Neural progenitor cell (in vitro differentiated cells): ENCODE measurements around the gene GTF3C1. TPM values are rescaled to one million over a fixed set of nuclear protein-coding genes. Genes with fewer than 3 reads are reported as not detected.

Experiments used
- DNase-seq: peaks from one replicate; pipeline ENCODE4 v3.0.0-alpha.2; 2016; ENCODE audit warnings: low spot score
- H2AFZ ChIP-seq: fragments of 200-600 bp; sonication (generic); replicated peaks from 2 replicates; pipeline ENCODE4 v1.6.1; 2016; ENCODE audit warnings: antibody characterized with exemption
- H3F3A ChIP-seq: fragments of 200-600 bp; sonication (generic); 2 replicates; pipeline ENCODE4 v1.6.1; 2016; ENCODE audit warnings: antibody characterized with exemption, low read depth
- H3K27ac ChIP-seq: fragments of 200-600 bp; sonication (generic); 2 replicates; pipeline ENCODE4 v1.5.1; 2016; ENCODE audit warnings: mild to moderate bottlenecking
- H3K27me3 ChIP-seq: fragments of 200-600 bp; sonication (generic); 2 replicates; pipeline ENCODE4 v1.6.1; 2016; ENCODE audit warnings: mild to moderate bottlenecking, moderate library complexity
- H3K36me3 ChIP-seq: fragments of 200-600 bp; sonication (generic); 2 replicates; pipeline ENCODE4 v1.5.1; 2016
- H3K4me1 ChIP-seq: fragments of 200-600 bp; sonication (generic); 2 replicates; pipeline ENCODE4 v1.6.1; 2016; ENCODE audit warnings: mixed run types
- H3K4me2 ChIP-seq: fragments of 200-600 bp; sonication (generic); 2 replicates; pipeline ENCODE4 v1.6.1; 2016
- H3K4me3 ChIP-seq: fragments of 200-600 bp; sonication (generic); 2 replicates; pipeline ENCODE4 v1.5.1; 2016
- H3K79me2 ChIP-seq: fragments of 200-600 bp; sonication (generic); 2 replicates; pipeline ENCODE4 v1.6.1; 2016; ENCODE audit warnings: low read depth
- H3K9ac ChIP-seq: fragments of 200-600 bp; sonication (generic); 2 replicates; pipeline ENCODE4 v1.6.1; 2016
- H3K9me3 ChIP-seq: fragments of 200-600 bp; sonication (generic); 2 replicates; pipeline ENCODE4 v1.5.1; 2016; ENCODE audit warnings: low read depth
- H4K20me1 ChIP-seq: fragments of 200-600 bp; sonication (generic); 2 replicates; pipeline ENCODE4 v1.6.1; 2016; ENCODE audit warnings: low read depth
- H3K27ac Mint-ChIP-seq: 3 replicates; pipeline ENCODE4 v1.8.0; 2021; ENCODE audit warnings: mixed read lengths
- H3K27me3 Mint-ChIP-seq: 2 replicates; pipeline ENCODE4 v1.8.0; 2022; ENCODE audit warnings: low read depth, mild to moderate bottlenecking, inconsistent platforms, moderate library complexity, mixed read lengths; ENCODE audit not compliant: insufficient read depth
- H3K36me3 Mint-ChIP-seq: 3 replicates; pipeline ENCODE4 v1.8.0; 2021; ENCODE audit warnings: mixed read lengths
- H3K4me1 Mint-ChIP-seq: 3 replicates; pipeline ENCODE4 v1.8.0; 2021; ENCODE audit warnings: mixed read lengths
- H3K4me3 Mint-ChIP-seq: 3 replicates; pipeline ENCODE4 v1.8.0; 2021; ENCODE audit warnings: mild to moderate bottlenecking, moderate library complexity, mixed read lengths
- H3K9me3 Mint-ChIP-seq: 3 replicates; pipeline ENCODE4 v1.8.0; 2020; ENCODE audit warnings: mixed read lengths
- EZH2 ChIP-seq: fragments of 200-600 bp; sonication (generic); IDR thresholded peaks from 2 replicates; pipeline ENCODE4 v1.6.1; 2017; ENCODE audit warnings: antibody characterized with exemption, mild to moderate bottlenecking, moderate library complexity
- EZH2phosphoT487 ChIP-seq: fragments of 200-600 bp; sonication (generic); IDR thresholded peaks from 2 replicates; pipeline ENCODE4 v1.6.1; 2017; ENCODE audit warnings: antibody characterized with exemption
- total RNA-seq: library from RNA; depleted of rRNA; stranded (reverse); fragments of >200 nt; gene quantifications from 2 replicates; pipeline ENCODE4 v1.2.3, GENCODE V29; 2015; ENCODE audit warnings: low replicate concordance
- TF ChIP-seq, protein P1 (sequence below): fragments of 200-600 bp; sonication (generic); IDR thresholded peaks from 2 replicates; pipeline ENCODE4 v1.5.1; 2017; ENCODE audit warnings: antibody characterized with exemption, mild to moderate bottlenecking

GTF3C1 gene
- total RNA-seq, 1 donor from 2014 or later = 60.9 TPM

- H4K20me1 ChIP-seq = peaks cover 49% of the 10 kb centered on the region
- H3K9ac ChIP-seq = no peak overlapping the region
- no peaks in the 10 kb centered on the region for H3K27me3 ChIP-seq
- H3K27ac ChIP-seq = no peak overlapping the region
- H2AFZ ChIP-seq = no peak overlapping the region
- no peaks in the 10 kb centered on the region for H3K9me3 ChIP-seq
- TF ChIP-seq, protein P1, sequence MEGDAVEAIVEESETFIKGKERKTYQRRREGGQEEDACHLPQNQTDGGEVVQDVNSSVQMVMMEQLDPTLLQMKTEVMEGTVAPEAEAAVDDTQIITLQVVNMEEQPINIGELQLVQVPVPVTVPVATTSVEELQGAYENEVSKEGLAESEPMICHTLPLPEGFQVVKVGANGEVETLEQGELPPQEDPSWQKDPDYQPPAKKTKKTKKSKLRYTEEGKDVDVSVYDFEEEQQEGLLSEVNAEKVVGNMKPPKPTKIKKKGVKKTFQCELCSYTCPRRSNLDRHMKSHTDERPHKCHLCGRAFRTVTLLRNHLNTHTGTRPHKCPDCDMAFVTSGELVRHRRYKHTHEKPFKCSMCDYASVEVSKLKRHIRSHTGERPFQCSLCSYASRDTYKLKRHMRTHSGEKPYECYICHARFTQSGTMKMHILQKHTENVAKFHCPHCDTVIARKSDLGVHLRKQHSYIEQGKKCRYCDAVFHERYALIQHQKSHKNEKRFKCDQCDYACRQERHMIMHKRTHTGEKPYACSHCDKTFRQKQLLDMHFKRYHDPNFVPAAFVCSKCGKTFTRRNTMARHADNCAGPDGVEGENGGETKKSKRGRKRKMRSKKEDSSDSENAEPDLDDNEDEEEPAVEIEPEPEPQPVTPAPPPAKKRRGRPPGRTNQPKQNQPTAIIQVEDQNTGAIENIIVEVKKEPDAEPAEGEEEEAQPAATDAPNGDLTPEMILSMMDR = no peak
- TF ChIP-seq EZH2phosphoT487 (no peak), EZH2 (no peak)
- H3F3A ChIP-seq = no peaks in the 10 kb centered on the region
- H3K4me1 Mint-ChIP-seq = peaks cover 19% of the 10 kb centered on the region
- H3K36me3 ChIP-seq = no peaks in the 10 kb centered on the region
- H3K79me2 ChIP-seq = peaks cover 44% of the 10 kb centered on the region
- peaks cover 38% of the 10 kb centered on the region for H3K36me3 Mint-ChIP-seq
- H3K4me3 Mint-ChIP-seq = no peak overlapping the region
- no peak for DNase-seq
- no peaks in the 10 kb centered on the region for H3K9me3 Mint-ChIP-seq
- H3K4me2 ChIP-seq = no peak overlapping the region
- no peak overlapping the region for H3K27ac Mint-ChIP-seq
- H3K27me3 Mint-ChIP-seq = no peaks in the 10 kb centered on the region
- H3K4me3 ChIP-seq = no peak overlapping the region
- H3K4me1 ChIP-seq = peaks cover 10% of the 10 kb centered on the region
Observed at GRCh38 chr16:27544671-27545070, 5.0 kb downstream of the GTF3C1 start.

GRCh38 chr16:27543801-27544200 is 5.9 kb downstream of the GTF3C1 start:
- Histone ChIP-seq H3K27ac (no peak overlapping the region), H3K4me2 (no peak overlapping the region), H3K4me3 (no peak overlapping the region), H3K79me2 (peaks cover 35% of the 10 kb centered on the region), H3K9me3 (no peaks in the 10 kb centered on the region), H3K4me1 (peaks cover 10% of the 10 kb centered on the region), H3K9ac (no peak overlapping the region), H3K27me3 (no peaks in the 10 kb centered on the region), H3K36me3 (no peaks in the 10 kb centered on the region), H3F3A (no peaks in the 10 kb centered on the region), H4K20me1 (peaks cover 46% of the 10 kb centered on the region), H2AFZ (no peak overlapping the region)
- peaks cover 40% of the 10 kb centered on the region for H3K36me3 Mint-ChIP-seq
- H3K4me3 Mint-ChIP-seq = no peak overlapping the region
- TF ChIP-seq, protein P1 = no peak
- TF ChIP-seq EZH2 (no peak), EZH2phosphoT487 (no peak)
- peaks cover 14% of the 10 kb centered on the region for H3K4me1 Mint-ChIP-seq
- H3K27me3 Mint-ChIP-seq = no peaks in the 10 kb centered on the region
- H3K27ac Mint-ChIP-seq = no peak overlapping the region
- no peak for DNase-seq
- H3K9me3 Mint-ChIP-seq = no peaks in the 10 kb centered on the region

DNA sequence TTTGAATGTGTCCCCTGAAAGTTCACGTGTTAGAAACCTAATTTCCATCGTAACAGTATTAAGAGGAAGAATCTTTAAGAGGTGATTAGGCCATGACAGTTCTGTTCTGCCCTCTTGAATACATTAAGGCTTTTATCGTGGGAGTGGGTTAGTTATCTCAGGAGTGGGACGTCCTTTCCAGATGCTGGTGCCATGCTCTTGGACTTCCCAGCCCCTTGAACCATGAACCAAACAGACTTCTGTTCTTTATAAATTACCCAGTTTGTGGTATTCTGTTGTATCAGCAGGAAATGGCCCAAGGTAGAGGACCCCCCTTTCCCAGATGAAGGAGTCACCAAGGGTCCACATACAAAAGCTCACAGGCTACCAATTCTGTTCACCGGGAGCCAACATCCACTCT is 10.1 kb downstream of the GTF3C1 start:
- Histone ChIP-seq H3K9ac (no peak overlapping the region), H2AFZ (no peak overlapping the region), H3K79me2 (no peaks in the 10 kb centered on the region), H3K4me1 (no peaks in the 10 kb centered on the region), H3K9me3 (no peaks in the 10 kb centered on the region), H3F3A (no peaks in the 10 kb centered on the region), H3K27me3 (no peaks in the 10 kb centered on the region), H3K4me3 (no peak overlapping the region), H3K27ac (no peak overlapping the region), H3K36me3 (peaks cover 5% of the 10 kb centered on the region), H4K20me1 (peaks cover 12% of the 10 kb centered on the region), H3K4me2 (no peak overlapping the region)
- DNase-seq = no peak
- Mint-ChIP-seq H3K27me3 (no peaks in the 10 kb centered on the region), H3K9me3 (no peaks in the 10 kb centered on the region), H3K4me3 (no peak overlapping the region), H3K27ac (no peak overlapping the region), H3K4me1 (no peaks in the 10 kb centered on the region), H3K36me3 (peaks cover 52% of the 10 kb centered on the region)
- TF ChIP-seq, protein P1 = no peak
- TF ChIP-seq EZH2 (no peak), EZH2phosphoT487 (no peak)
